Measurements from ENCODE around the gene FAAP20. TPM values are rescaled to one million over a fixed set of nuclear protein-coding genes. Genes with fewer than 3 reads are reported as not detected.

Gene FAAP20
- total and polyA plus RNA-seq, 2 donors (not counting 3 experiments of a cell fraction or from before 2014, with no cell fraction given): 31.5 to 62.6 TPM

DNA sequence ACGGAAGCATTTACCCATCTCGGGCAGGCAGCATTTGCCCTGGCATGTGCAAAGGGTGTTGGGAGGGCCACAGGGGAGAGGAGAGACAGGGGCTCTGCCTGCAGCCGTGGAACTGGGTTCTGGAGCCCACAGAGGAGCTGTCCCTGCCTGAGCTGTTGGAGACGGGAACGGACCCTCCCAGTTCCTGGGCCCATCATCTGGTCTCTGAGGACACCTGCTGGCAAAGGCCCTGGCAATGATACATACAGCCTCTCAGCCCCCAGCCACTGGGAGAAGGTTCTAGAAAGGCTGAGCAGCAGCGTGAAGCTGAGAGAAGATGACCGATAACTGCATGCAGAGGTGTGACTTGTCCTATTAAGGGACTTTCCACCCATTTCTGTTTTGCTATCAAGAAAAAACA lies 31.4 kb downstream of the FAAP20 start:
- BruUV-seq (replicated peaks): no TSS peak
- Histone ChIP-seq H3K4me1 (ENCODE audit: control insufficient read depth, extremely low read depth, insufficient read depth, low read length) (no peaks in the 10 kb centered on the region), H2AFZ (ENCODE audit: low read depth, low read length) (no peak overlapping the region), H3K27me3 (ENCODE audit: control insufficient read depth in 2 of 2, insufficient read depth in 2 of 2, low read length in 2 of 2) (no peaks in the 10 kb centered on the region), H3K4me3 (replicated peaks in 1 of 3; ENCODE audit: insufficient read depth in 1 of 3, low read depth in 1 of 3, low read length in 3 of 3) (no peak overlapping the region), H3K9ac (replicated peaks; ENCODE audit: extremely low read depth, insufficient read depth, low read length) (no peak overlapping the region), H3K9me1 (replicated peaks; ENCODE audit: control insufficient read depth, extremely low read depth, insufficient read depth, low read length) (no peaks in the 10 kb centered on the region), H3K9me3 (replicated peaks; ENCODE audit: control insufficient read depth, insufficient read depth, low read length) (no peaks in the 10 kb centered on the region), H3K4me2 (ENCODE audit: insufficient read depth, low read length) (no peak overlapping the region), H3K79me2 (ENCODE audit: control insufficient read depth, insufficient read depth, low read length) (no peaks in the 10 kb centered on the region), H4K20me1 (replicated peaks; ENCODE audit: control insufficient read depth, extremely low read depth, insufficient read depth, low read length) (no peaks in the 10 kb centered on the region), H3K36me3 (ENCODE audit: control insufficient read depth in 2 of 2, extremely low read depth in 1 of 2, insufficient read depth in 2 of 2, low read length in 2 of 2) (no peaks in the 10 kb centered on the region), H3K27ac (ENCODE audit: insufficient read depth, low read depth, low read length) (no peak overlapping the region)
- TF ChIP-seq GATA2 (IDR thresholded peaks at IDR 0.05; ENCODE audit: insufficient read depth, insufficient read length, low read depth, low read length) (no peak), POLR2AphosphoS5 (IDR thresholded peaks at IDR 0.05; ENCODE audit: insufficient read depth, low read depth, low read length) (no peak), MAX (IDR thresholded peaks at IDR 0.05; ENCODE audit: insufficient read depth, insufficient read length) (no peak), EZH2 (IDR thresholded peaks at IDR 0.05; ENCODE audit: borderline replicate concordance, low read depth, low read length, severe bottlenecking) (no peak), JUN (IDR thresholded peaks at IDR 0.05; ENCODE audit: borderline replicate concordance, insufficient read depth, insufficient read length, low read depth) (no peak), FOS (IDR thresholded peaks at IDR 0.05; ENCODE audit: borderline replicate concordance, insufficient read depth, low read length) (no peak), POLR2A (IDR thresholded peaks at IDR 0.05; ENCODE audit: low read depth, low read length) (no peak), MYC (IDR thresholded peaks at IDR 0.05; ENCODE audit: low read depth, low read length) (no peak)
- TF ChIP-seq, protein P1, sequence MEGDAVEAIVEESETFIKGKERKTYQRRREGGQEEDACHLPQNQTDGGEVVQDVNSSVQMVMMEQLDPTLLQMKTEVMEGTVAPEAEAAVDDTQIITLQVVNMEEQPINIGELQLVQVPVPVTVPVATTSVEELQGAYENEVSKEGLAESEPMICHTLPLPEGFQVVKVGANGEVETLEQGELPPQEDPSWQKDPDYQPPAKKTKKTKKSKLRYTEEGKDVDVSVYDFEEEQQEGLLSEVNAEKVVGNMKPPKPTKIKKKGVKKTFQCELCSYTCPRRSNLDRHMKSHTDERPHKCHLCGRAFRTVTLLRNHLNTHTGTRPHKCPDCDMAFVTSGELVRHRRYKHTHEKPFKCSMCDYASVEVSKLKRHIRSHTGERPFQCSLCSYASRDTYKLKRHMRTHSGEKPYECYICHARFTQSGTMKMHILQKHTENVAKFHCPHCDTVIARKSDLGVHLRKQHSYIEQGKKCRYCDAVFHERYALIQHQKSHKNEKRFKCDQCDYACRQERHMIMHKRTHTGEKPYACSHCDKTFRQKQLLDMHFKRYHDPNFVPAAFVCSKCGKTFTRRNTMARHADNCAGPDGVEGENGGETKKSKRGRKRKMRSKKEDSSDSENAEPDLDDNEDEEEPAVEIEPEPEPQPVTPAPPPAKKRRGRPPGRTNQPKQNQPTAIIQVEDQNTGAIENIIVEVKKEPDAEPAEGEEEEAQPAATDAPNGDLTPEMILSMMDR (IDR thresholded peaks at IDR 0.05; ENCODE audit: extremely low read depth in 1 of 2, insufficient read depth in 1 of 2, low read depth in 1 of 2, low read length in 2 of 2): no peak
- DNase-seq (ENCODE audit: low read depth, low spot score) (no peak), FAIRE-seq (no peak)
- ChIA-PET CTCF (interaction anchor here (0.8 to 5.2 kb wide), 5 partner anchors 11 to 71 kb away, joined by 3 to 40 read pairs (median 11); no protein-coding TSS in a partner anchor), POLR2A (no interaction called here)
- intact Hi-C loops (cut with micrococcal nuclease): no loop called here
- dilution Hi-C loops (cut with MboI; ENCODE audit: extremely low pct_ligation_motif_present, low sequenced_read_pairs): no loop called here
